Type B pancreatic cell (in vitro differentiated cells): ENCODE measurements around the gene WBP4. TPM values are rescaled to one million over a fixed set of nuclear protein-coding genes. Genes with fewer than 3 reads are reported as not detected.

Source experiments
- DNase-seq: peaks from one replicate; pipeline ENCODE4 v3.0.0; 2021; ENCODE audit warnings: mixed read lengths; ENCODE audit not compliant: unreplicated experiment; ENCODE audit errors: extremely low spot score
- H3K27ac Mint-ChIP-seq: 2 replicates; pipeline ENCODE4 v1.8.0; 2021; ENCODE audit warnings: mild to moderate bottlenecking, mixed read lengths
- H3K27me3 Mint-ChIP-seq: 2 replicates; pipeline ENCODE4 v1.8.0; 2021; ENCODE audit warnings: mixed read lengths
- H3K36me3 Mint-ChIP-seq: 2 replicates; pipeline ENCODE4 v1.8.0; 2021; ENCODE audit warnings: mixed read lengths
- H3K4me1 Mint-ChIP-seq: one replicate; pipeline ENCODE4 v1.8.0; 2021; ENCODE audit warnings: mixed read lengths; ENCODE audit not compliant: unreplicated experiment
- H3K4me3 Mint-ChIP-seq: 2 replicates; pipeline ENCODE4 v1.8.0; 2021; ENCODE audit warnings: mild to moderate bottlenecking, mixed read lengths
- H3K9me3 Mint-ChIP-seq: 2 replicates; pipeline ENCODE4 v1.8.0; 2021; ENCODE audit warnings: mixed read lengths
- total RNA-seq: library from RNA; stranded (reverse); gene quantifications from 2 replicates; pipeline ENCODE4 v1.2.1, GENCODE V29; 2021; ENCODE audit warnings: low replicate concordance
- TF ChIP-seq, protein P1 (sequence below): fragments of 200-600 bp; sonication (generic); conservative IDR thresholded peaks from 2 replicates; pipeline ENCODE4 v1.5.0; 2021; ENCODE audit warnings: antibody characterized with exemption, mild to moderate bottlenecking

Gene WBP4
- total RNA-seq, 1 donor from 2014 or later = 7.9 TPM

- TF ChIP-seq, protein P1, sequence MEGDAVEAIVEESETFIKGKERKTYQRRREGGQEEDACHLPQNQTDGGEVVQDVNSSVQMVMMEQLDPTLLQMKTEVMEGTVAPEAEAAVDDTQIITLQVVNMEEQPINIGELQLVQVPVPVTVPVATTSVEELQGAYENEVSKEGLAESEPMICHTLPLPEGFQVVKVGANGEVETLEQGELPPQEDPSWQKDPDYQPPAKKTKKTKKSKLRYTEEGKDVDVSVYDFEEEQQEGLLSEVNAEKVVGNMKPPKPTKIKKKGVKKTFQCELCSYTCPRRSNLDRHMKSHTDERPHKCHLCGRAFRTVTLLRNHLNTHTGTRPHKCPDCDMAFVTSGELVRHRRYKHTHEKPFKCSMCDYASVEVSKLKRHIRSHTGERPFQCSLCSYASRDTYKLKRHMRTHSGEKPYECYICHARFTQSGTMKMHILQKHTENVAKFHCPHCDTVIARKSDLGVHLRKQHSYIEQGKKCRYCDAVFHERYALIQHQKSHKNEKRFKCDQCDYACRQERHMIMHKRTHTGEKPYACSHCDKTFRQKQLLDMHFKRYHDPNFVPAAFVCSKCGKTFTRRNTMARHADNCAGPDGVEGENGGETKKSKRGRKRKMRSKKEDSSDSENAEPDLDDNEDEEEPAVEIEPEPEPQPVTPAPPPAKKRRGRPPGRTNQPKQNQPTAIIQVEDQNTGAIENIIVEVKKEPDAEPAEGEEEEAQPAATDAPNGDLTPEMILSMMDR = no peak
Observed at GRCh38 chr13:41098761-41099160, 37.5 kb downstream of the WBP4 start.

GRCh38 chr13:41099986-41100385, 38.7 kb downstream of the WBP4 start:
- Mint-ChIP-seq H3K27me3 (no peaks in the 10 kb centered on the region), H3K36me3 (no peaks in the 10 kb centered on the region), H3K4me1 (no peaks in the 10 kb centered on the region), H3K9me3 (no peaks in the 10 kb centered on the region), H3K4me3 (no peak overlapping the region), H3K27ac (no peak overlapping the region)
- DNase-seq = no peak
- TF ChIP-seq, protein P1 = no peak

More at GRCh38 chr13:41098761-41099160, 37.5 kb downstream of the WBP4 start:
- no peak overlapping the region for H3K4me3 Mint-ChIP-seq
- H3K27ac Mint-ChIP-seq = no peak overlapping the region
- H3K4me1 Mint-ChIP-seq = no peaks in the 10 kb centered on the region
- no peaks in the 10 kb centered on the region for H3K27me3 Mint-ChIP-seq
- no peaks in the 10 kb centered on the region for H3K9me3 Mint-ChIP-seq
- no peak for DNase-seq
- H3K36me3 Mint-ChIP-seq = no peaks in the 10 kb centered on the region

DNA sequence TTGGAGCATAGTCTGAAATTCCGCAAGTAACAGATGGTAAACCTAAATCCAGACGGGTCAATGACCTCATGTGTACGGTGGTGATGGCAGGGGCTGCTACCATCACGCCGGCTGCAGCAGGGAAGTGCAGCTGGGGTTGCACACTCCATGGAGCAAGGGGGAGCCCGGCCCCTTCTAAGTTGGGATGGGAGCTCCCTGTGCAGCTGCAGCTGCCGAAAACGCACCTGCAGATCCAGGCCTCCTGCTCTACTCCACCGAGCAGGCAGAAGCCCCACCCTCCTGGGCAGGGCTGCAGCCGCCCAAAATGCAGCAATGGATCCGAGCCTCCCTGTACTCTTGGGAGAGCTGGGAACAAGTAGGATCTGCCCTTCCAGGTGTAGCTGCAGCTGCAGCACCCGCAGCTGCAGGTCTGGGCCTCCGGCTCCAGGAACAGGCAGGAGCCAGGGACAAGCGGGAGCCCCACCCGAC, 45.8 kb downstream of the WBP4 start:
- no peak for DNase-seq
- H3K27ac Mint-ChIP-seq = no peak overlapping the region
- no peak overlapping the region for H3K4me3 Mint-ChIP-seq
- no peaks in the 10 kb centered on the region for H3K27me3 Mint-ChIP-seq
- H3K4me1 Mint-ChIP-seq = no peaks in the 10 kb centered on the region
- TF ChIP-seq, protein P1 = no peak
- H3K36me3 Mint-ChIP-seq = no peaks in the 10 kb centered on the region
- no peaks in the 10 kb centered on the region for H3K9me3 Mint-ChIP-seq

- Mint-ChIP-seq H3K9me3 (no peaks in the 10 kb centered on the region), H3K4me1 (no peaks in the 10 kb centered on the region), H3K27ac (no peak overlapping the region), H3K27me3 (no peaks in the 10 kb centered on the region), H3K4me3 (peak overlapping the region; percentile 47), H3K36me3 (no peaks in the 10 kb centered on the region)
- TF ChIP-seq, protein P1 = no peak
- no peak for DNase-seq
Observed at GRCh38 chr13:41107584-41108014, 46.3 kb downstream of the WBP4 start.

- H3K9me3 Mint-ChIP-seq = no peaks in the 10 kb centered on the region
- DNase-seq = no peak
- no peaks in the 10 kb centered on the region for H3K27me3 Mint-ChIP-seq
- H3K4me1 Mint-ChIP-seq = no peaks in the 10 kb centered on the region
- no peaks in the 10 kb centered on the region for H3K36me3 Mint-ChIP-seq
- TF ChIP-seq, protein P1 = no peak
- H3K4me3 Mint-ChIP-seq = no peak overlapping the region
- H3K27ac Mint-ChIP-seq = no peak overlapping the region
Observed at GRCh38 chr13:41111454-41111853, 50.1 kb downstream of the WBP4 start.

- H3K36me3 Mint-ChIP-seq = no peaks in the 10 kb centered on the region
- H3K4me1 Mint-ChIP-seq = no peaks in the 10 kb centered on the region
- no peaks in the 10 kb centered on the region for H3K9me3 Mint-ChIP-seq
- TF ChIP-seq, protein P1 = no peak
- no peak overlapping the region for H3K27ac Mint-ChIP-seq
- DNase-seq = no peak
- no peaks in the 10 kb centered on the region for H3K27me3 Mint-ChIP-seq
- H3K4me3 Mint-ChIP-seq = no peak overlapping the region
Observed at GRCh38 chr13:41117869-41118268, 56.6 kb downstream of the WBP4 start.
